HEK293 (cell line): ENCODE data around the gene KRTAP6-3.

Source experiments
- CTCF ChIA-PET: fragments of 350-600 bp; formaldehyde crosslinking; extraction: SDS; loops from one replicate; lab custom pipeline; 2021; ENCODE audit warnings: antibody characterized with exemption; lab: Yijun Ruan, JAX
- POLR2A ChIA-PET: fragments of 300-600 bp; formaldehyde crosslinking; extraction: SDS; loops from one replicate; lab custom pipeline; 2020; ENCODE audit warnings: antibody characterized with exemption, inconsistent platforms; lab: Yijun Ruan, JAX
- H3K27ac ChIP-seq: fragments of 200-500 bp; sonication (Bioruptor generic); 2 replicates; pipeline ENCODE4 v1.5.1; 2014; ENCODE audit warnings: low read depth, low read length, control low read depth, inconsistent platforms; ENCODE audit errors: extremely low read depth
- H3K36me3 ChIP-seq, 2 experiments: fragments of 200-500 bp in 1 of 2; sonication (Bioruptor generic) in 1 of 2; 1 replicate in 1 of 2; 2 replicates in 1 of 2; pipeline ENCODE4 v1.5.1; 2014 to 2017; ENCODE audit warnings: inconsistent platforms in 2 of 2, low read length in 2 of 2; ENCODE audit not compliant: control insufficient read depth in 2 of 2, insufficient read depth in 1 of 2
- H3K4me1 ChIP-seq: fragments of 200-500 bp; sonication (Bioruptor generic); 2 replicates; pipeline ENCODE4 v1.5.1; 2014; ENCODE audit warnings: mild to moderate bottlenecking, low read length, inconsistent platforms; ENCODE audit not compliant: control insufficient read depth, insufficient read depth
- H3K4me3 ChIP-seq: 2 replicates; pipeline ENCODE4 v1.5.1; 2011; ENCODE audit warnings: low read depth, mild to moderate bottlenecking, control low read depth, low read length, moderate library complexity
- H3K9me3 ChIP-seq: fragments of 200-500 bp; sonication (Bioruptor generic); 2 replicates; pipeline ENCODE4 v1.5.1; 2014; ENCODE audit warnings: low read depth, low read length, inconsistent platforms; ENCODE audit not compliant: control insufficient read depth, insufficient read depth
- GFI1B ChIP-seq: fragments of 450-650 bp; formaldehyde crosslinking; IDR thresholded peaks from 2 replicates; pipeline ENCODE4 v1.5.1; 2016; ENCODE audit warnings: missing biosample characterization, missing genetic modification characterization
- OVOL3 ChIP-seq: fragments of 450-650 bp; formaldehyde crosslinking; IDR thresholded peaks from 2 replicates; pipeline ENCODE4 v1.5.1; 2016; ENCODE audit warnings: missing biosample characterization, missing genetic modification characterization
- PRDM10 ChIP-seq: fragments of 450-650 bp; formaldehyde crosslinking; IDR thresholded peaks from 2 replicates; pipeline ENCODE4 v1.5.1; 2016; ENCODE audit warnings: missing biosample characterization, missing genetic modification characterization
- PRDM4 ChIP-seq: fragments of 450-650 bp; formaldehyde crosslinking; IDR thresholded peaks from 2 replicates; pipeline ENCODE4 v1.5.1; 2017; ENCODE audit warnings: missing biosample characterization, missing genetic modification characterization
- RBAK ChIP-seq: fragments of 450-650 bp; formaldehyde crosslinking; IDR thresholded peaks from 2 replicates; pipeline ENCODE4 v1.5.1; 2016; ENCODE audit warnings: missing biosample characterization, missing genetic modification characterization
- SCRT2 ChIP-seq: fragments of 450-650 bp; formaldehyde crosslinking; IDR thresholded peaks from 2 replicates; pipeline ENCODE4 v1.5.1; 2016; ENCODE audit warnings: missing biosample characterization, missing genetic modification characterization
- SP7 ChIP-seq: fragments of 450-650 bp; formaldehyde crosslinking; IDR thresholded peaks from 2 replicates; pipeline ENCODE4 v1.5.1; 2016; ENCODE audit warnings: missing biosample characterization, missing genetic modification characterization
- ZBTB17 ChIP-seq: fragments of 450-650 bp; formaldehyde crosslinking; IDR thresholded peaks from 2 replicates; pipeline ENCODE4 v1.5.1; 2016; ENCODE audit warnings: missing biosample characterization, missing genetic modification characterization
- ZBTB21 ChIP-seq: fragments of 450-650 bp; formaldehyde crosslinking; IDR thresholded peaks from 2 replicates; pipeline ENCODE4 v1.5.1; 2017; ENCODE audit warnings: missing biosample characterization, missing genetic modification characterization
- ZNF114 ChIP-seq: fragments of 450-650 bp; formaldehyde crosslinking; IDR thresholded peaks from 2 replicates; pipeline ENCODE4 v1.5.0; 2017; ENCODE audit warnings: missing biosample characterization, missing genetic modification characterization
- ZNF548 ChIP-seq: fragments of 450-650 bp; formaldehyde crosslinking; IDR thresholded peaks from 2 replicates; pipeline ENCODE4 v1.5.1; 2016; ENCODE audit warnings: missing biosample characterization, missing genetic modification characterization
- ZNF549 ChIP-seq: fragments of 450-650 bp; IDR thresholded peaks from 2 replicates; pipeline ENCODE4 v1.5.1; 2018; ENCODE audit warnings: missing biosample characterization, missing genetic modification characterization, mild to moderate bottlenecking, inconsistent platforms, moderate library complexity
- ZNF639 ChIP-seq: fragments of 450-650 bp; formaldehyde crosslinking; IDR thresholded peaks from 2 replicates; pipeline ENCODE4 v1.5.1; 2016; ENCODE audit warnings: missing biosample characterization, missing genetic modification characterization
- ZNF747 ChIP-seq: fragments of 450-650 bp; formaldehyde crosslinking; IDR thresholded peaks from 2 replicates; pipeline ENCODE4 v1.5.1; 2016; ENCODE audit warnings: missing biosample characterization, missing genetic modification characterization
- TF ChIP-seq, protein P1 (sequence below): fragments of 450-650 bp; formaldehyde crosslinking; IDR thresholded peaks from 2 replicates; pipeline ENCODE4 v1.5.1; 2016; ENCODE audit warnings: missing biosample characterization, missing genetic modification characterization
- TF ChIP-seq, protein P2 (sequence below): sonication (generic); formaldehyde crosslinking; IDR thresholded peaks from 2 replicates; pipeline ENCODE4 v1.8.1; 2022; ENCODE audit warnings: mild to moderate bottlenecking, moderate library complexity, missing genetic modification reagents

Gene KRTAP6-3

DNA sequence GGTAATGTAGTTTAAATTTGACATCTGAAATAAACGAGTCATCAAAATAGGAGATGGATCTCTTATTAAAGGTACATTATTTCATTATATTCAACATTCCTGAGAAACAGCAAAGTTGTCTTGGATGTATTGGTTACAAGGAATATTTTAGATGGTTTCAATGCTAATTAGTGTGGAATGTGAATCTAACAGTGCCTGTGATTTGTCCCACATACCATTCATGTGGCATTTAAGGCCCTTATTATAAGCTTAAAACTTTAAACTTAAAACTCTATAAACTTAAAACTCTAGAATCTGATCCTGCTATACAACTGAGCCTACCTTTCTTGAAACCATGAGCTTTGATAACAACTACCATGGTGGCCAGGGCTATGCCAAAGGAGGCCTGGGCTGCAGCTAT lies 8.5 kb downstream of the KRTAP6-3 start, which contains the start of gene KRTAP22-1 (continued):
- TF ChIP-seq PRDM4 (tag by site-specific recombination) = no peak
- TF ChIP-seq, protein P1, sequence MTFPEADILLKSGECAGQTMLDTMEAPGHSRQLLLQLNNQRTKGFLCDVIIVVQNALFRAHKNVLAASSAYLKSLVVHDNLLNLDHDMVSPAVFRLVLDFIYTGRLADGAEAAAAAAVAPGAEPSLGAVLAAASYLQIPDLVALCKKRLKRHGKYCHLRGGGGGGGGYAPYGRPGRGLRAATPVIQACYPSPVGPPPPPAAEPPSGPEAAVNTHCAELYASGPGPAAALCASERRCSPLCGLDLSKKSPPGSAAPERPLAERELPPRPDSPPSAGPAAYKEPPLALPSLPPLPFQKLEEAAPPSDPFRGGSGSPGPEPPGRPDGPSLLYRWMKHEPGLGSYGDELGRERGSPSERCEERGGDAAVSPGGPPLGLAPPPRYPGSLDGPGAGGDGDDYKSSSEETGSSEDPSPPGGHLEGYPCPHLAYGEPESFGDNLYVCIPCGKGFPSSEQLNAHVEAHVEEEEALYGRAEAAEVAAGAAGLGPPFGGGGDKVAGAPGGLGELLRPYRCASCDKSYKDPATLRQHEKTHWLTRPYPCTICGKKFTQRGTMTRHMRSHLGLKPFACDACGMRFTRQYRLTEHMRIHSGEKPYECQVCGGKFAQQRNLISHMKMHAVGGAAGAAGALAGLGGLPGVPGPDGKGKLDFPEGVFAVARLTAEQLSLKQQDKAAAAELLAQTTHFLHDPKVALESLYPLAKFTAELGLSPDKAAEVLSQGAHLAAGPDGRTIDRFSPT (tag by site-specific recombination) = no peak
- TF ChIP-seq, all 188 proteins: peak for 0

- POLR2A ChIA-PET = no interaction called here
- H3K4me1 ChIP-seq = no peaks in the 10 kb centered on the region
- TF ChIP-seq ZNF549 (tag by site-specific recombination) = no peak
- TF ChIP-seq ZNF747 (tag by site-specific recombination) = no peak
- TF ChIP-seq, protein P2, sequence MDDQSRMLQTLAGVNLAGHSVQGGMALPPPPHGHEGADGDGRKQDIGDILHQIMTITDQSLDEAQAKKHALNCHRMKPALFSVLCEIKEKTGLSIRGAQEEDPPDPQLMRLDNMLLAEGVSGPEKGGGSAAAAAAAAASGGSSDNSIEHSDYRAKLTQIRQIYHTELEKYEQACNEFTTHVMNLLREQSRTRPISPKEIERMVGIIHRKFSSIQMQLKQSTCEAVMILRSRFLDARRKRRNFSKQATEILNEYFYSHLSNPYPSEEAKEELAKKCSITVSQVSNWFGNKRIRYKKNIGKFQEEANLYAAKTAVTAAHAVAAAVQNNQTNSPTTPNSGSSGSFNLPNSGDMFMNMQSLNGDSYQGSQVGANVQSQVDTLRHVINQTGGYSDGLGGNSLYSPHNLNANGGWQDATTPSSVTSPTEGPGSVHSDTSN = no peak
- TF ChIP-seq ZNF548 = no peak
- TF ChIP-seq GFI1B (tag by site-specific recombination) = no peak
- TF ChIP-seq PRDM10 = no peak
- TF ChIP-seq SCRT2 (tag by site-specific recombination) = no peak
- TF ChIP-seq ZBTB17 (tag by site-specific recombination) = no peak
- TF ChIP-seq ZNF639 (tag by site-specific recombination) = no peak
- TF ChIP-seq ZNF114 (tag by site-specific recombination) = no peak
- TF ChIP-seq SP7 (tag by site-specific recombination) = no peak
- no peak for TF ChIP-seq ZBTB21 (tag by site-specific recombination)
- no peak for TF ChIP-seq RBAK
- no peak for TF ChIP-seq OVOL3 (tag by site-specific recombination)
- H3K9me3 ChIP-seq = no peaks in the 10 kb centered on the region
- no peaks in the 10 kb centered on the region for H3K36me3 ChIP-seq
- no peak overlapping the region for H3K4me3 ChIP-seq
- CTCF ChIA-PET = interaction anchor here (1.2 kb wide), 1 partner anchor 92 kb away, joined by 3 read pairs; no protein-coding TSS in a partner anchor
- H3K27ac ChIP-seq = no peak overlapping the region
Measured at GRCh38 chr21:30605968-30606367, 13.7 kb downstream of the KRTAP6-3 start.
